SHP77 treated with DMSO at 0.1 percent for 48 hours (cell line): ENCODE data around the gene GPC4.

ENCODE experiments used
- DNase-seq: peaks from one replicate; lab custom pipeline; 2025; lab: John Stamatoyannopoulos, UW

The GPC4 gene

DNA sequence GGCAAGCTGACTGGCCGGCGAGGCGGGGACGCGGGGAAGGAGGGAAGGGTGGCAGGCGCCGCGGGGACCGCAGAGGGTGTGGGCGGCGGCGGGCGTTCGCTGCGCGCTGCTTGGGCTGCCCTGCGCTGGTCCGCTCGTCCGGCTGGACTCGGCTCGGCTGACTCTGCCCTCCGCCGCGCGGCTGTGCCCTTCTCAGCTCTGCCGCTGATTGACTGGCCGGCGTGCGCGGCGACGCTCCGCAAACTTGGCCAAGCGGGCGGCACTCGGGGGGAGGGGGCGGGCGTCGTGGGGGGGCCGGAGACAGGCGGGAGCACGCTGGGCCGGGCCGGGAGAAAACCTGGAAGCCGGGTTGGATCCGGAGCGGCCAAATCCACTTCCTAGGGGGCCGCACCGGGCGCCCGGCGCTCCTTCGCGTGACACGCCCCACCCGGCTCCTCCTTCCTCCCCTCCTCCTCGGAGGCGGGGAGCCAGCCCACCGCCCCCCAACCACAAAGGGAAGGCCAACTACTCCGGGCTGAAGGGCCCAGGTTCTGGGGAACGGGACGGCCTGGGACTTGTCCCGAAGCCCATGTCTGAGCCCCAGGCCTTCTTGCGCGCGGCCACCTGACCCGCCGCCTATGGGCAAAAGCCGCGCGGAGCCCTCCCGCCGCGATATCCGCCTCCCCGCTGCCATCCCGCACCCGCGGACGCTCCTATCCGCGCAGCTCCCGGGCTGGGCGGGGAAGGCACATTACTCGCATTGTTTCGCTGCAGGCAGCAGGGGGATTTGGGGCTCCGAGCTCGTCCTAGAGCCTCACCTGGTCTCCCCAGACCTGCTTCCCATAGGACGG is at the start of gene GPC4:
Gene GPC4, minus strand, starts transcription at position 214 of the 830 bp plus-strand sequence. CDS start 524 bp downstream, outside the sequence.
- no peak for DNase-seq

DNA sequence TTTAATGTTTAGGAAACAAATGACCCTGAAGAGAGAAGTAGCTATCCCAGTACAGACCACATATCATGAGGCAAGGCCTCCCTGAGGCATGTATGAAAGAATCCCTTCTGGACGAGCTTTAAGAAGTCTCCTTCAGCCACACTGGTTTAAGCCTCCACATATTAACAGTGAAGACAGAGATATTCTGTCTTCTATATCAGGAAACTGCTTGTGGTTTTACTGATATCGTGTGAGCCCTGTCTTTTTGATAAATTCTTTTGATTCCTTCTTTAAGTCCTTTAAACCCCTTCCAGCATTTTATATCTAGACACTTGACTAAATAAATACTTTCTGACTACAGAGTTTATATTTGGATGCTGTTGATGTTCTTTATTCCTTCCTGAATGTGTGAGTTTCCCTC is 45.9 kb upstream of the GPC4 start:
- no peak for DNase-seq

DNA sequence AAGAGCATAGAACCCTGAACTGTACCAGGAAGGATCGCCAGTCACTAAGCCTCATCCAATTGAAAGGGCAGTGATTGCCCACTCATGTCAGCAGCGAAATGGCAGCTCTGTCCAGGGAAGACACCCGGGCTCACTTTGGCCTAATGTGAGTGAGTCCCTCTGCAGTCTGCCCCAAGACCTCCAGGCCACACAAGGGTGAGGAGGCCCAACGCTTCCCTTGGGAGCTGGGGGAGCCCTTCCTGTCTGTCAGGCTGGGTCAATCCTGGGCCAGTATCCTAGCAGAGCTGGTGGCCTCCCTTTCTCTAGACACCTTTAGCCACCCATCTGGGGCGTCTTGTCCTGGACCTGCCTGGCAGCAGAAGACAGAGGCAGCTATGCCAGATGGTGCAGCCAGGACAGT is 39.6 kb upstream of the GPC4 start:
- DNase-seq, result no peak

DNA sequence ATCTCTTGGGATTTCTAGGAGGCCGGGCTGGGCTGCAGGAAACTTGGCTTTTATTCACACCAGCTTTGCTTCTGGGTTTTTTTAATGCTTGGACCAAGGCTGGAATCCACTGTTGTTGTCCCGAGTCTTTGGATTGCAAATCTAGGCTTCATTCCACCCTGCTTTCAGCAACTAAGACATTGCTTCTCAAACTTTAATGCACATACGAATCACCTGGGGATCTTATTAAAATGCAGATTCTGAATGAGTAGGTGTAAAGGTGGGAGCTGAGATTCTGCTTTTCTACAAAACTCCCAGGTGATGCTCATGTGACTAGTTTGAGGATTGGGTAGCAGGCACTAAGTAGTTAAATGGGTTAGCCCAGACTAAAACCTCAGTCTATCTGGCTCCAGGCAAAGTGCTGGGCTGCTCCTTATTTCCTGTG is 39.2 kb upstream of the GPC4 start:
- DNase-seq, result no peak

DNA sequence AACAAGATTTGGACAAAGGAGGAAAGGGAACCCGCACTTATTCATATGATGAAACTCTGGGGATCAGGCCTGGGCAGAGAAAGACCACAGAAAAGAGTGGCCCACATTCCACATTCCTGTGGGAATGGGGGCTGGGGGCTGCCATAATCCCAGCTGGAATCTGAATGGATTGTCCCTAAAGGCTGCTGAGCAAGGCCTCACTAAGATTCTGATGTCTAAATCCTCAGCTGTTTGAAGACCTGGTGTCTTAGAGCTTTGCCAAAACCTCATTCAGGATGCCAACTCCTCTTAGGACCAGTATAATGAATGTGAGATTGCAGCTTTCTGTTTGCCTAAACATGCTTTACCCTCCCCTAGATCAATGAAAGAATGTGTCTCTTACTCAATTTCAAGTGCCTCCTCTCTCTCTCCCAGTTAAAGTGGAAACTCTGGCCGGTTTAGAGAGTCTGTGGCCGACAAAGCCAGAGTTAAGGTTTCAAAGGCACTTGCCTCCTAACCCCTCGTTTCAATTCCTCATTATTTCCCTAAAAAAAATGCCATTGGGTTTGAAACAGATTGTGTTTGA is 33.3 kb upstream of the GPC4 start:
- no peak for DNase-seq

DNA sequence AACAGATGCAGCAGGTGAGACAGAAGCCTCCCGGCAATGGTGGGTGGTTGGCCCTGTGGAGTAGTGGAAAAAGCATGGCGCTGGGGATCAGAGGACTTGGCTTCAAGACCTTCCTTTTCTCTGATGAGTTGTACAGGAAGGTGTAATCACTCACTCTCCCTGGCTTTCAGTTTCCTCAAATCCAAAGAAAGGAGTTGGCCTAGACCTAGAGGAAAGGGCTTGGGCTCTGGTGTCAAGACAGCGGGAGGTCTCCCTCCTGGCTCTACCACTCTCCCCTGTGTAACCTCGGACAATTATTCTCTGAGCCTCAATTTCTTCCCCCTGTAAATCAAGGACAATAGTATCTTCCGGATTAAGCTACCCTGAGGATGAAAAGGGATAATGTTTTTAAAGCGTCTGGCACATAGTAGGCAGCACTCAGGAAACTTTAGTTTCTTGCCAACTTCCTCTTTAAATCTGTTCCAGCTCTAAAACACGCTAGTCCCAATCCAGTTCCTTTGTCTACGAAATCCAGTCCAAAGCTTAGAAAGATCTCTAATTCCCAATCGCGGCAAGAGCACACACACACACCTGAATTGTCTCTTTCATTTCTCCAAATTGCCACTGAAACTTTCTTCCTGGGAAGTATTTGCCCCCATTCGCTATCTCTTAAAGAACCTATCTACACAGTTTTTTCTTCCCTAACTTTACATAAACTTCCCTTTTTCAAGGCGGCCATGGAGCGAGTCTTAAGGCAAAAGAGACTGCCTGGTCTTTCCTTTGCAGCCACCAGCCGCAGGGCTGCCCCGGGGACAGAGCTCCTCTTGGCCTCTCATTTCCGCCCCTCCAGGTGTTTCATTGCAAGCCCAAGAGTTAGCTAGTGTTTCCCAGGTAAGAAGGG is 29.9 kb upstream of the GPC4 start:
- DNase-seq, result no peak

DNA sequence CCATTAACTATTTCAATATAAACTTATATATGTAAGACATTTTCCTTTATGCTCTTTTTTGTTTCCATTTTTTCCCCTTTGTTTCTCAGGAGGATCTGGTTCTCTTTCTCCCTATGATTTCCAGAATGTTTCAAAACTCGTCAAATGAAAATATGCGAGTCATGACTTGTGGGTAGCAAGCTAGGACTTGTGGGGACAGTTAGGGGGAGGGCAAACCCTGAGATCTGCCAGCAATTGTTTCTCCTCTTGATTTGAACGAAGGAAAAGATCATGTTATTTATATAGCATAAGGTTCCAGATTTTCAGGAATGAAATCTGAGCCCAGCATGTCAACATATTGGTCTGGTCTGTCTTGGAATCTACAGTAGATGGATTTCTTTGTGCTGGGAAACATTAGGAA is 28.9 kb upstream of the GPC4 start:
- no peak for DNase-seq

DNA sequence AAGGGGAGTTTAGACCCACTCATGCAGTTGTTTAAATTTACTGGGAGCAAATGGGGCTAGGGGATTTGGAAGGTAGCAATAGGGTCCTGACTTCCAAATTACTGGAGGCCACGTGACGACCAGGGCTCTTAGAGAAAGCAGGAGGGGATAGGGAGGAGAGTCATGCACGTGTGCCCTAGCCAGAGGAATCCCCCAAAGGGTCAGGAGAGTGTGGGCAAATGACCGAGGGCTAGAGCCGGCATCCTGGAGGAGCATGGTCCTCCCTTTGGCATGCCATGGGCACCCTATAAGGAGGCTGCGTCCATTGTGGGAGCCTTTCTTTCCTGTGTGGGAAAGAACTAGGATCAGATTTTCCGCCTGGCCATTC is 25.5 kb upstream of the GPC4 start:
- DNase-seq, result no peak

DNA sequence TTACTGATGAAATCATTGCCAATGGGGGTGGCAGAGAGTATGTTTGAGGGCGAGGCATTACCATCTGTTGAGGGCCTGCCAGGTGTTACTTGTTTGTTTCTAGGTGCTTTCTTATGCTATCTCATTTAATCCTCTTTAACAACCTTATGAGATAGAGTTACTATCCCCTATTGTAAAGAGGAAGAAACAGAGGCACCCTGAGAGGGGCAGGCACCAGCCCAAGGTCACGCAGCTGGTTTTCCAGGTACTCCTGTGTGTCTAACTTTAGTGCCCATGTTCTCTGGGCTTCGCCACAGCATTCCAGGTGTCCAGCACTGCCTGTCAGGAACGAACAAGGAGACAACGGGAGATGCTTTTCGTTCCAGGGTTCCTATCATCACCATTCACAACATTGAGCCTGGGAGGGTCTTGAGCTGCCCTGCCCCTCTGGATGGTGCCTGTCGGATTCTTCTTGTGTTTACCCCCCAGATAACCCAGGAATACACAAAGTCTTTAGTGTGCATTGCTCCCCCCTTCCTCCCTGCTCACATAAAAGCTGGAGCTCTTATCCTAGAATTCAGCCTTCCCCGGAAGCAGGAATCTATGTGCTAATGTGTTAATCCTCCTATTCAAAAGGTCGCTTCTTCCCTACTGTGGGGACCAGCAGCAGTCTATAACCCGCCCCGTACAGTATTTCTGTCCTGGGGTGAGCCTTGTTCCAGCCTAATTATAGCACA is 24.9 kb upstream of the GPC4 start:
- no peak for DNase-seq

DNA sequence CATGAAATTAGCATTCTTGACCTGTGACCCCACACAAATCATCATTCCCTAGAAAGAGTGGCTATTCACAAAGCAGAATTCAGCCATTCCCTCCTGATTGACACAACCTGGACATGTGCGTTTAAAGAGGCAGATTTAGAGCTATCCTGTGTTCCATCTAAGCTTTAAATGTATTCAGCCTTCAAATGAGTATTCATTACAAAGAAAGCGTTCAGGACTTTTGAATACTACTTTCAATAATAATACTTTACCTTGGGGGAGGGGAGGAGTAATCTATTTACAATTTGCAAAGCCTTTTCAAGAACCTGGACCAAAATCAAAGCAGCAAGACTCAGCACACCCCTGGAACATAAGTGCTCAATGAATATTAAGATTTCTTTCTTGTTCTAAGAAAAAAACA is 22.5 kb upstream of the GPC4 start:
- DNase-seq, result no peak

DNA sequence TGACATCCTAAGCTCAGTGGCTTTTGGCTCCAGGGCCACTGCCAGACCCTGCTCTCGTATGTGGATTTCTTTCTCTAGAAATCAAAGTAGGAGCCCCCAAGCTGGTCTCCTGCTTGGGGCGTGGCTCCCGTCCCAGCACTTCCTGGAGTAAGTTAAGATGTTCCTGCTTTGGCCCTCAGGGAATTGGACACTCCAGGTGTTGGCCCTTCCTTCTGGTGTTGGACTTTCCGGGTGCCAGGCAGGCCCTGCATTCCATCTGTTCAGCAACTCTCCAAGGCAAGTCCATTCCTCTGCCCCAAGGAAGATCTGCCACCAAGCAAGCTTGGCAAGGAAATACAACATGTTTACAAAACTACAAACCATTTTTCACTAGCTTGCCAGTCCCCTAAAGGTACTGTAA is 22.1 kb upstream of the GPC4 start:
- no peak for DNase-seq

DNA sequence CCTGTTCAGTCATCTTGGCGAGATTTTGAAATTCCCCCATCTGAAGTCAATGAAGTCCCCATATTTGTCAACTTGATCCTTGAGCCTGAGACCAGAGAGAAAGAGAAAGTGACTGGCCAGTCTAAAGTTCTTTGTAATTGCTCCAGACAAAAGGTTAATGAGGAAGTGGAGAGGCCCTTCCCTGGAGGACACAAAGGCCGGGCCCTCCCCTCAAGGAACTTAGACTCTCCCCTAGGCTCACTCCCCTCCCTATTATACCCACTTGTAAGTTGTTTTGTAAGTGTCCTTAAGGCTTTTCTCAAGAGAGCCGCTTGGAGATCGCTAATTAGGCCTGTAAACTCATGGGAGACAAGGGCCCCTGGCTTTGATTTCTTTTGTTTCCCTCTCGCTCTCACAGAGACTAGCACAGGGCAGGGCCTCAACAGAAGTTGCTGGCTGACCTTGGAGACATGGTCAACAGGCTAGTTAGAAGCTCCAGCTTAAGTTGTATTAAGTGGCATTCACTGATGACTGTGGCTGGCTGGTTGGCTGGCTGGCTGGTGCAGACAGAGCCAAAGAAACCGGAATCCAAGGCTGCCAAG is 20.3 kb upstream of the GPC4 start:
- no peak for DNase-seq

DNA sequence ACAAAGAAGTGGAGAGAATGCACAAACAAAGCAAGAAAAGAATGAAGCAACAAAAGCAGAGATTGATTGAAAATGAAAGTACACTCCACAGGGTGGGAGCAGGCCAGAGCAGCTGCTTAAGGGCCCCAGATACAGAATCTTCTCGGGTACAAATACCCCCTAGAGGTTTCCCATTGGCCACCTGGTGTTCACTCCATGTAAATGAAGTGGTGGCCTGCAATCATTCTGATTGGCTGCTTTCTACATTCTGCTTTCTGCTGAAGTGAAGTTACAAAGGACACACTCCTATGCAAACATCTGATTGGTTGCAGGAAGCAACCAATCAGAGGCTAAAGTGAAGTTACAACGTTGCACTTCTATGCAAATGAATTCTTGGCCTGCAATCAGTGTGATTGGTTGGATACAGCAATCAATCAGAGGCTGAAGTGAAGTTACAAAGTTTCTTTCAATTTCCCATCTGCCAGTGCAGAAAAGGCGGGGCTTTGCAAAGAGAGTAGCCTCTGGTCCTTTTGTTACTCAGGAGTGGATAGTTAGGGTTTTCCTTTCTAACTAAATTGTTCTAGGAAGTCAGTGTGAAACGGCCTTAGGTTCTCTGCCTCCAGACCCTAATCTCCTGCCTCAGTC is 19.0 kb upstream of the GPC4 start:
- DNase-seq, result no peak

DNA sequence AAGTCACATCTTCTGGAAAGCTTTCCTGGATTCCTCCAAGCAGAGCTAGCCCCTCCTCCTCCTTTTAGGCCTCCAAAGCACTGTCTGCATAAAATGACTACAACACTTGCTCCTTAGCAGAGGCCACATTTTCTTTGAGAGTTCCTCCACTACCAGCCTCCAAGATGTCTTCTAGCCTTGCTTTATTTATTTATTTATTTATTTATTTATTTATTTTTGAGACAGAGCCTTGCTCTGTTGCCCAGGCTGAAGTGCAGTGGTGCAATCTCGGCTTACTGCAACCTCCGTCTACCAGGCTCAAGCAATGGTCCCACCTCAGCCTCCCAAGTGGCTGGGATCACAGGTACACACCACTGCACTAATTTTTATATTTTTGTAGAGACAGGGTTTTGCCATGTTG is 4.6 kb upstream of the GPC4 start:
- no peak for DNase-seq

DNA sequence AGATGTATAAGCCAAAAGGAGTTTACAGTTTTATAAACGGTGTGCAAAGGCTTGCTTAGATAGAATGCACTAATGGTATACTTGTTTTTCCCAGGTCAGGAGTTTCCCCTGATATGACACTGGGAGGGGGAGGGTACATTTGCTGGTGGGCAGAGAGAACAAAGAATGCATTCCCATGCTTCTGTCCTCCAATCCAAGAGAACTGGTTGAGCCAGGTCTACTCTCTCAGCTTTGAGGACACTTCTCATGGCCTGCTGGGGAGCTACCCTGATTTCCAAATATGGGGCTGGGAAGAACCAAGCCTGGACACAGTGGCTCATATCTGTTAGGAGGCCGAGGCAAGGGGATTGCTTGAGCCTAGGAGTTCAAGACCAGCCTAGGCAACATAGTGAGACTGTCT is 3.3 kb upstream of the GPC4 start:
- DNase-seq, result no peak

DNA sequence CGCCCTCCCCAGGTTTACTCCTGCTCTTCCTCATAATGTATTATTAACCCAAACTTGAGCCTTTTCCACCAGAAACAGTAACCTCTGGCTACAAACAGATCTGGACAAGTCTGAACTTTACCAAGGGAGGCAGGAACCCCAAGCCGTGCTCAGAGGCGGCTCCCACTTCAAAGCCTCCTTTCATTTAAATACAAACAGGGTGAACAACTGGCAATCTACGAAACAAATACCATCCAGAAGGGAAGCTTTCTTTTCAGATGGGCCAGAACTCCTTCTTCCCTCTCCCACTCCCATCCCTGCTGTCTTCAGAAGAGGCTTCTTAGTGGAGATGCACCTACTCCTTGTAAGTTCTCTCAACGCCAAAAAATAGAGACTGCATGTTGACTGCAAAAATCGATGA is 2.1 kb upstream of the GPC4 start:
- no peak for DNase-seq

DNA sequence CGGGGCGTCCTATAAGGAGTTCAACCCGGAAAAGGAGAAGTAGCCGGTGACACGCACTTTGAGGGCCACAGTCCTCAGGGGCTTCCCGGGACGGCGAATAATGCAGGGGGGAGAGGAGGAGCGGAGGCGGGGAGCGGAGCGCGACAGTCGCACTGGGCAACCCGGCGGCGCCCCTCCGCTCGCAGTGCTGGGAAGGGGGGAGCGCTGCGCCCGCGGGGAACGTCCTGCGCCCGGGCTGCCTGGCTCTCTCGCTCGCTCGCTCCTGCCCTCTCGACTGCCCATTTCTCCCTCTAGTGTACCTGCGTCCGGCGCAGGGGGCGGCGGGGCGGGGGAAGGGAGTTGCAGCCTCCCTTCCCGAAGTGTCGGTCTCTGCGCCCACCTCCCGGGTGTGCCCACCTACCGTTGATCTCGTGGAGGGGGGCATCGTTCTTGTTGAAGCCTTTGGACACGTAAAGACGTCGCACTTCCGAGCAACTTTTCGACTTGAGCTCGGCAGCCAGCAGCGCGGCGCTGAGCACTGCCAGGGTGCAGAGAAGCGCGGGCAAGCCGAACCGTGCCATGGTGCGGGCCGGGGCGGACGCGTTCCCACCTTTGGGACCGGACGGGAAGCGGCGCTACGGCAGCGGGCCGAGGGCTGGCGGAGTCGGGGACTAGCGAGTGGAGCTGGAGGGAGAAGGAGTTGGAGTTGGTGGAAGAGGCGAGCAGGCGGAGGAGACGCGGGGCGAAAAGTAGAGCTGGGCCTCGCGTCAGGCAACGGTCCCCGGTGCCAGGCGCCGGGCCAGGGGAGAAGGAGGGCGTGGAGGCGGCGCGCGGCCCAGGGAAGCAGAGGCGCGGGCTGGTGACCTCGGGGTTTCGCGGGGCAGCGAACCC is 648 bp downstream of the GPC4 start:
- DNase-seq, result no peak

DNA sequence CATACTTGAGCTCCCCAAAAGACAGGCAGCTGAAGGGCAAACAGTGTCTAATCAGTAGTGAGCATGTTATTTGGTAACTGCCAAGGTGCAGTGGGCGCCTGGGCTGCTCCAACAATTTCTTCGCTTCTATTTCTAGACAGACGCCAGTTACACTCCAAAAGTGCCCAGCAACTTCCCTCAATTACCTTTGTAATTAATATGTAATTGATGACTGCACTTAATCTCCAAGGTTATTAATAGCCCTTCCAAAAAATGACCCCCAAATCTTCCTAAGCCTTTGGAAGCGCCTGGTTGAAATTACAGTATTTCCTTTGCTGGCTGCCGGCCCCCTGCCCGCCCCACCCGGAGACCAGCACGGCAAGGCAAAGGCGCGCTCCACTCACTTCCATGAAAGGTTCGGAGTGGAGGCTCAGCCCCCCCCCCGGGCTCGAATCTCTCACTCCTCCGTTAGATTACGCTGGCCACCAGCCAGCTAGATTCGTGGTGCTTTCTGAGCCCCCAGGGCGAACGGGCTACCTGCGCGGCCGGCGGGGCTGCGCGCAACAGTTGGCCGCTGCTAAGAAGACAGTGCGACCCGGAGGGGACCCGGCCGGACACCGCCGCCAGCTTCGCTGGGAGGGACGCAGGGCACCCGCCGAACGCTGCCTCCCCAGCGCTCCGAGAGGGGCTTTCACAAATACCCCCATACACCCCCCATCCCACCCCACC is 1.9 kb downstream of the GPC4 start:
- no peak for DNase-seq

DNA sequence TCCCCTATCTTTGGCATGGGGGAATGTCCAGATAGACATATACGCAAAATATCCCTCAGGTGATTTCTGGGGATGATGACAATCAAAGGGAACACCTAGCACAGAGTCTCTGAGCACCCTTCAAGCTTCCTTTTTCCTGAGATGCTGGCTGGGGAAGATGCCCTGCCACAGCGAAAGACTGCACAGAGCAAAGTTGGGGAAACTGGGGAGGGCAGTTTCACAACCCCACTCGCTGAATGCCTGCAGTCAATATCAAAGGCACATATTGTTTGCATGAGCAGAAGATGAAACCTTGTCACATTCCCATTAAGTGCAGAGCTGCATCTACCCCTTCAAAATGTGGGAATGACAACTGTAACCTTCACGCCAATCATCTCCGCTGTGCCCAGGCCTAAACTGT is 2.6 kb downstream of the GPC4 start:
- DNase-seq, result no peak

DNA sequence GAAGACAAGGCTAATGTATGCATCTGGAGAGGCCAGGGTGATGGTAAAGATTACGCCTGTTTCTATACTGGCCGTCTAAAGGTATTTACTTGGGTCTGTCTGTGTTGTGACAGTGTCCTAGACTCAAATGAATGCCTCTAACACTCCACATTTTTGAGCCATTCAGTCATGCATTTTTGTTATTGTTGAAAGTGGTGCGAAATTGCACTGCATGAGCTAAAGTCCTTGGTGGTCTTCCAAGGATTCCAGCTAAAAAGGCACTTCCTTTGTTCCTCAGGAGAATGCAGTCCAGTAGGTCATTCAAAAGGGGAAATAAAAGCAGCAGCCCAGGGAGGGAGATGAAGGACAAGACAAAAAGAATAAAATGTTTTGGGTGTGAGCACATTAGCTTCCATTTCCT is 3.0 kb downstream of the GPC4 start:
- DNase-seq, result no peak
